Measurements from ENCODE around the gene ALCAM.

Gene ALCAM

DNA sequence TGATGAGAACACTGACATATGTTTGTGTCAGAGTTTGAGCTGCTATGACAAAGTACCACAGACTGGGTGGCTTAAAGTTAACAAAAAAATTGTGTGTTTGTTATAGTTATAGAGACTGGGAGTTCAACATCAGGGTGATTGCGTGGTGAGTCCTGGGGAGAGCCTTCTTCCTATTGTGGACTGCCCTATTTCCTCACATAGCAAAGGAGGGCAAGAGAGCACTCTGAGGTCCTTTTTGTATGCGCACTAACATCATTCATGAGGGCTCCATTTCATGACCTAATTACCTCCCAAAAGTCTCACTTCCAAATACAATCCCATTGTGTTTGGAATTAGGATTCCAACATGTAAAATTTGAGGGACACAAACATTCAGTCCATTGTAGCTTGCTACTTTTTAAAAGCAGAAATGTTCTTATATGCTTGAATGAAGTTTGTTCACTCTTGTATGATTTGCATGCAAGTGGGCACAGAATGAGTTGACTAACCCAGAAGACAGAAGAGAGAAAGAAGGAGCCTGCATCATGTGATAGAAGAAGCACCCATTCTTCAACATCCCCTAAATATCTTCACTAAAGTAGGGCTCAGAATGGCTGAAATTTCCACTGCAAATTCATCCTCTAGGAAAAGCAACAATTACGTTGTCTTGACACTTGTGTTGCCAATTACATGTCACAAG lies 18.9 kb upstream of the ALCAM start:
- DNase-seq (ENCODE audit: low read depth, low spot score) = no peak
- TF ChIP-seq, protein P1, sequence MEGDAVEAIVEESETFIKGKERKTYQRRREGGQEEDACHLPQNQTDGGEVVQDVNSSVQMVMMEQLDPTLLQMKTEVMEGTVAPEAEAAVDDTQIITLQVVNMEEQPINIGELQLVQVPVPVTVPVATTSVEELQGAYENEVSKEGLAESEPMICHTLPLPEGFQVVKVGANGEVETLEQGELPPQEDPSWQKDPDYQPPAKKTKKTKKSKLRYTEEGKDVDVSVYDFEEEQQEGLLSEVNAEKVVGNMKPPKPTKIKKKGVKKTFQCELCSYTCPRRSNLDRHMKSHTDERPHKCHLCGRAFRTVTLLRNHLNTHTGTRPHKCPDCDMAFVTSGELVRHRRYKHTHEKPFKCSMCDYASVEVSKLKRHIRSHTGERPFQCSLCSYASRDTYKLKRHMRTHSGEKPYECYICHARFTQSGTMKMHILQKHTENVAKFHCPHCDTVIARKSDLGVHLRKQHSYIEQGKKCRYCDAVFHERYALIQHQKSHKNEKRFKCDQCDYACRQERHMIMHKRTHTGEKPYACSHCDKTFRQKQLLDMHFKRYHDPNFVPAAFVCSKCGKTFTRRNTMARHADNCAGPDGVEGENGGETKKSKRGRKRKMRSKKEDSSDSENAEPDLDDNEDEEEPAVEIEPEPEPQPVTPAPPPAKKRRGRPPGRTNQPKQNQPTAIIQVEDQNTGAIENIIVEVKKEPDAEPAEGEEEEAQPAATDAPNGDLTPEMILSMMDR (IDR thresholded peaks at IDR 0.05; ENCODE audit: low read depth, low read length) = no peak
- in situ Hi-C loops (cut with HindIII; ENCODE audit: low sequenced_read_pairs) = no loop called here
- H3K4me3 ChIP-seq (ENCODE audit: low read depth, low read length) = no peak overlapping the region

DNA sequence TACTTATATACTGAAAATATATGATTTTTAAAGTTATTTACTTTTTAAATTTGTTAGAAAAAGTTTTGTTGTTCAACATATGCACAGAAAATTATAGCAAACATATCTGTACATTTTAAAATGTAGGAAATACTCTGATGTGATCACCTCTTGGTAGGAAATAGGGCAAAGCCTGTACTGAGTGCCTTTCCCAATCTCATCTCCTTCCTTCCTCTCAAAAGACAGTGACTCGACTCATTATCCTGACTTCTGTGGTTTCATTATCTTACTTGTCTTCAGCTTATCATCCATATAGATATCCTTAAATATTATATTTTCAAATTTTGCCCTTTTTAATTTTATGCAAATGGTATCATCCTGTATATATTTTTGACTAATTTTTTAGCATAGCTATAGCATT lies 18.4 kb upstream of the ALCAM start:
- no peak overlapping the region for H3K4me3 ChIP-seq (ENCODE audit: low read depth, low read length)
- no peak for DNase-seq (ENCODE audit: low read depth, low spot score)
- in situ Hi-C loops (cut with HindIII; ENCODE audit: low sequenced_read_pairs) = no loop called here
- TF ChIP-seq, protein P1 (IDR thresholded peaks at IDR 0.05; ENCODE audit: low read depth, low read length) = no peak

DNA sequence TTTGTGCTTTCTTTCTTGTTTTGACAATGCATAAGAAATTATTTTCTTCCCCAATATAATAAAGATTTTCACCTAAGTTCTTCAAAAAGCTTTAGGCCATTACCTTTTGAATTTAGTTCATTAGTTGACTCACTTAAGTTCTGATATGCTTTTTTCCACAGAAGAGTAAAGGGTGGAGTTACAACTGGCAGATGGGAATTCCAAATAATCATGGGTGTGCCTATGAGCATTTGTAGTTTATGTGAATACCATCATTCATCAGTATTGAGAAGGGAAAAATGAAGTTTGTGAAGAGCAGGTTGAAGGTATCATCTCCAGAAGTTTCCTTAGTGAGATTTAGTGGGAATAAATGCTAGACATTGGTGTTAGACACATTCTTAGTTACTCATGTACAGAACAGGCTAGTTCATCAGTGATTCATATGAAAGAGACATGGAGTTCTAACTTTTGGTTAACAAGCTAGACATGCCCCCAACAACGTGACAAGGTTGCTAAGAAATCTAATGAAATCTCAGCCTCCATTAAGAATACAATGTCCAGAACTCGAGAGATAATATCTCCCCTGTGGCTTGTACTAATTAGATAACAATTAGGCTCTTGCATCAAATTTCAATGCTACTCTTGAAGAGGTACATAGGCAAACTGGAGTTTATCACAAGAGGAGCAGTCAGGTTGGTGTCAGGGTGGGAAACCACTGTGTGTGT lies 16.9 kb upstream of the ALCAM start:
- no peak for DNase-seq (ENCODE audit: low read depth, low spot score)
- in situ Hi-C loops (cut with HindIII; ENCODE audit: low sequenced_read_pairs) = no loop called here
- TF ChIP-seq, protein P1 (IDR thresholded peaks at IDR 0.05; ENCODE audit: low read depth, low read length) = no peak
- no peak overlapping the region for H3K4me3 ChIP-seq (ENCODE audit: low read depth, low read length)

DNA sequence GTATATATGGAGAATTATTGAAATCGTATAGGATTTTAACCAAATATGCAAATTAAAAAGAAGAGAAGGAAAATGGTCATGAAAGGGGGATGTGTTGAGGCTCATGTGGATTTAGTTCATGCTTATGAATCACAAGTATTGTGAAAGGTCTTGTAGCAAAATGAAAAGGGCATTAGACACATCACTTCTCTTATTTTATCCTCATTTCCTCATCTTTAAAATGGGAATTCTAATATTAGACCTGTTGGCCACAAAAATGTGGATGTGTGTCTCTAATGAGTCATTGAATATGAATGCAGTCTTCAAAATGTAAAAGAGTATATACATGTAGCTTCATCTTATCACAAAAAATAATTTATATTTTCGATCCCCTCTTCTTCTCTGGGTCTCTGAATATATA lies 14.9 kb upstream of the ALCAM start:
- no peak overlapping the region for H3K4me3 ChIP-seq (ENCODE audit: low read depth, low read length)
- TF ChIP-seq, protein P1 (IDR thresholded peaks at IDR 0.05; ENCODE audit: low read depth, low read length) = no peak
- in situ Hi-C loops (cut with HindIII; ENCODE audit: low sequenced_read_pairs) = no loop called here
- DNase-seq (ENCODE audit: low read depth, low spot score) = peak; percentile 56

DNA sequence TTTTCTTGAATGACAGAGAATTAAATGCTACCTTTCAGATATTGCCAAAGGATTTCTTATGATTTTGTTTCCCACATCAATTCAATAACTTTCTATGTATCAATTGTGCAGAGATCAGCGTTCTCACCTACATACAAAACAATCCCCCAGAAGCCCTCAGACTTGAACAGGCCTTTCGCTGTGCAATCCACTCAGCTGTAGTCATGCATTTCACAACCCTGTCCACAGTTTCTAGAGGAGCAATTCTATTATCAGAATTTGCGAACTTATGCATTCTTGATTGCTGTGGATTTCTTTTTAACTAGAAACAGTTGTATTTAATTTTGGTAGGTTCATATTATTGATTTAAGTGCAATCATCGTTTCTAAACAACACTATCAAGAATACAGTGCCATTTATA lies 13.7 kb upstream of the ALCAM start:
- DNase-seq (ENCODE audit: low read depth, low spot score) = peak; percentile 18
- TF ChIP-seq, protein P1 (IDR thresholded peaks at IDR 0.05; ENCODE audit: low read depth, low read length) = no peak
- in situ Hi-C loops (cut with HindIII; ENCODE audit: low sequenced_read_pairs) = no loop called here

DNA sequence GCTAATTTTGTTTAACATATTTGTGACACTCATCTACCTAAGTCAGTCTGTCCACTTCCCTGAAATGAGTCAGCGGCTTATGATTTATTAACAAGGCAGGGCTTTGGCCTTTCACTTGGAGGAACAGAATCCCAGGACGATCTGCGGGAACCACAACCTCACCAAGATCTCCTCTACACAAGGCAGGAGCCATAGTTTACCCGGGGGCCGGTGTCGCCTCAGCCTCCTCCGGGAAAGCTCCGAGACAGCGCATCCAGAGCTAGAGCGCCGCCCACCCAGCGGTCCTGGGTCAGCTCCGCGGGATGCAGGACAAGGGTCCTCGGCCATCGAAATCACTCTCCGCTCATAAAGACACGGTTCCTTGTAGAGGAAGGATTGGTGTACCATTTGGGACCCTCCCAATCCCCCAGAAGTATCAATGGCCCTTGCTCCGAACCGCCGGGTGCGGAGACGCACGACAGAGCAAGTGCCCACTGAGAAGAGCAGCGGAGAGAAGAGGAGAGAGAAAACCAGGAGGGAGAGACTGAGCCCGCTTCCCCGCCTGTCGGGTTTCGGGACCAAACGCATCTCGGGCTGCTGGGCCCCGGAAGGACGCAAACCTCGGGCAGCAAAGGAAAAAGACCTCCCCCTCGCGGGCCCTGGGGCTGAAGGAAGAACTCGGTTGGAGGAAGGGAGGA lies 13.1 kb upstream of the ALCAM start:
- TF ChIP-seq, protein P1 (IDR thresholded peaks at IDR 0.05; ENCODE audit: low read depth, low read length) = no peak
- peak; percentile 55 for DNase-seq (ENCODE audit: low read depth, low spot score)
- peak overlapping the region; percentile 40 for H3K4me3 ChIP-seq (ENCODE audit: low read depth, low read length)
- in situ Hi-C loops (cut with HindIII; ENCODE audit: low sequenced_read_pairs) = no loop called here

More for the DNA sequence above, 13.7 kb upstream of the ALCAM start:
- H3K4me3 ChIP-seq (ENCODE audit: low read depth, low read length) = no peak overlapping the region

All from astrocyte of the spinal cord (primary cell).